Epidermal melanocyte (primary cell): ENCODE measurements around the gene SNX21.
"Not testable (repeated sequence)": the region's sequence is repeated elsewhere in the genome, so short reads cannot be mapped to it uniquely, and the experiment has no call there.

Experiments
- DNase-seq: peaks from one replicate; pipeline ENCODE4 v3.0.0; 2011; ENCODE audit warnings: low spot score; ENCODE audit not compliant: insufficient read length

Gene SNX21

GRCh38 chr20:45822857-45823256, 10.7 kb upstream of the SNX21 start:
- no peak for DNase-seq

- DNase-seq = no peak
These were observed 9.4 kb upstream of the SNX21 start for GRCh38 chr20:45823949-45824835.

GRCh38 chr20:45826381-45827019, 7.1 kb upstream of the SNX21 start:
- no peak for DNase-seq

GRCh38 chr20:45827030-45827652, 6.5 kb upstream of the SNX21 start, which contains the start of gene TNNC2:
Gene TNNC2 (minus strand): TSS chr20:45827312. CDS start chr20:45827248, 64 bp downstream.
- DNase-seq = no peak

GRCh38 chr20:45827712-45828111, 5.9 kb upstream of the SNX21 start:
- no peak for DNase-seq

- DNase-seq = no peak
These were observed 5.0 kb upstream of the SNX21 start for GRCh38 chr20:45828589-45828988.

GRCh38 chr20:45829673-45830106, 3.9 kb upstream of the SNX21 start:
- DNase-seq = not testable (repeated sequence)

- DNase-seq = no peak
These were observed 980 bp upstream of the SNX21 start for GRCh38 chr20:45832619-45833018.

- DNase-seq = peak; percentile 81
These were observed 541 bp downstream of the SNX21 start for GRCh38 chr20:45833883-45834796.

- no peak for DNase-seq
These were observed 1.2 kb downstream of the SNX21 start for GRCh38 chr20:45834797-45835161.

GRCh38 chr20:45835329-45835765, 1.7 kb downstream of the SNX21 start:
- DNase-seq = no peak

GRCh38 chr20:45835825-45836224, 2.2 kb downstream of the SNX21 start:
- no peak for DNase-seq

GRCh38 chr20:45836841-45837240, 3.2 kb downstream of the SNX21 start:
- DNase-seq = no peak

- DNase-seq = no peak
These were observed 7.2 kb downstream of the SNX21 start for GRCh38 chr20:45840700-45841198.

GRCh38 chr20:45841407-45842129, 8.0 kb downstream of the SNX21 start:
- DNase-seq = no peak

- no peak for DNase-seq
These were observed 8.7 kb downstream of the SNX21 start for GRCh38 chr20:45842169-45842812.

- DNase-seq = no peak
These were observed 9.9 kb downstream of the SNX21 start for GRCh38 chr20:45843506-45843905.

GRCh38 chr20:45845452-45845851, 11.9 kb downstream of the SNX21 start:
- DNase-seq = no peak

- no peak for DNase-seq
These were observed 14.8 kb downstream of the SNX21 start for GRCh38 chr20:45848421-45848820.
